GM12872 (cell line): ENCODE results near the gene HRG.

ENCODE experiments used
- TF ChIP-seq, protein P1 (sequence below): IDR thresholded peaks from 3 replicates; pipeline ENCODE4 v1.5.1; 2011; ENCODE audit warnings: low read depth, mild to moderate bottlenecking, low read length, moderate library complexity; ENCODE audit not compliant: insufficient read depth

Gene HRG

DNA sequence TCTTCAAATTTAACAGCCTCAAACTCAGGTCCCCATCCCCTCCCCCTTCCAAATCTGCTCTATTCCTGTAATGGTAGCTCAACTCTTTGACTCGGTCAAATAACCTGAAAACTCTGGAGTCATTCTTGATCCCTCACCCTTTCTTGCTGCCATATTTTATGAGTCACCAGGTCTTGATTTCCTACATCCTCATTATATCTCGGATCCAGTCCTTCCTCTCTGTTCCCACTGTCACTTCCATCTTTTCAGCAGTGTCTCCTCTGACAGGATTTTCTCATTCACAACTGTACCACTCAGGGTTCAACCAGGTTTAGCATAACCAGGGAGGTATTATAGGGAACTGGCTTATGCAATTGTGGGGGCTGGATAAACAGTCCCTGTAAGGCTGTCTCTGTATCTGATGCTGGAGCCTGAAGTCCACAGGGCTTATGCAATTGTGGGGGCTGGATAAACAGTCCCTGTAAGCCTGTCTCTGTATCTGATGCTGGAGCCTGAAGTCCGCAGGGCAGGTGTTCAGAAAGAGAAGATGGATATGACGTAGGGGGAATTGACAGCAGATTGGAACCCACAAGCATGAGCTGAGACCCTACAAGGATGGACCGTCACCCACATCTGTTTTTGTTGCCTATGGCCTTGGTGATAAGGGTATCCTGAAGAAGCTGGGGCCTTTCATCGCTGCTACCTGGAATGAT lies 34.7 kb upstream of the HRG start:
- TF ChIP-seq, protein P1, sequence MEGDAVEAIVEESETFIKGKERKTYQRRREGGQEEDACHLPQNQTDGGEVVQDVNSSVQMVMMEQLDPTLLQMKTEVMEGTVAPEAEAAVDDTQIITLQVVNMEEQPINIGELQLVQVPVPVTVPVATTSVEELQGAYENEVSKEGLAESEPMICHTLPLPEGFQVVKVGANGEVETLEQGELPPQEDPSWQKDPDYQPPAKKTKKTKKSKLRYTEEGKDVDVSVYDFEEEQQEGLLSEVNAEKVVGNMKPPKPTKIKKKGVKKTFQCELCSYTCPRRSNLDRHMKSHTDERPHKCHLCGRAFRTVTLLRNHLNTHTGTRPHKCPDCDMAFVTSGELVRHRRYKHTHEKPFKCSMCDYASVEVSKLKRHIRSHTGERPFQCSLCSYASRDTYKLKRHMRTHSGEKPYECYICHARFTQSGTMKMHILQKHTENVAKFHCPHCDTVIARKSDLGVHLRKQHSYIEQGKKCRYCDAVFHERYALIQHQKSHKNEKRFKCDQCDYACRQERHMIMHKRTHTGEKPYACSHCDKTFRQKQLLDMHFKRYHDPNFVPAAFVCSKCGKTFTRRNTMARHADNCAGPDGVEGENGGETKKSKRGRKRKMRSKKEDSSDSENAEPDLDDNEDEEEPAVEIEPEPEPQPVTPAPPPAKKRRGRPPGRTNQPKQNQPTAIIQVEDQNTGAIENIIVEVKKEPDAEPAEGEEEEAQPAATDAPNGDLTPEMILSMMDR = no peak

DNA sequence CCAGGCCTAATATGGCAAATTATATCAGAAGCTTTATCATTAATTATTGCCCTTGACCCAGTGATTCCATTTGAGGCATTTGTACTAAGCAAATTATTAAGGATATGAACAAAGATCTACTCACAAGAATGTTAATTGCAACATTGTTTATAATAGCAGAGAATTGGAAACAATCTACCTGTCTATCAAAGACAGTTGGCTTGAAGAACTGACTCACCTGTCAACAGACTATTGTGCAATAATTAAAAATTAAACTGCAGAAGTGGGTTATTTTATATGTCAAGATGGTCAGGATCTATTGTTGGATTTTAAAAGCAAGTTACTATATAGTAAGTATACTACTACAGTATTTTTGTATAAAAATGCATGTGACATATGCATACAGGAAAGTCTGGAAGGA lies 32.3 kb upstream of the HRG start:
- TF ChIP-seq, protein P1 = no peak

DNA sequence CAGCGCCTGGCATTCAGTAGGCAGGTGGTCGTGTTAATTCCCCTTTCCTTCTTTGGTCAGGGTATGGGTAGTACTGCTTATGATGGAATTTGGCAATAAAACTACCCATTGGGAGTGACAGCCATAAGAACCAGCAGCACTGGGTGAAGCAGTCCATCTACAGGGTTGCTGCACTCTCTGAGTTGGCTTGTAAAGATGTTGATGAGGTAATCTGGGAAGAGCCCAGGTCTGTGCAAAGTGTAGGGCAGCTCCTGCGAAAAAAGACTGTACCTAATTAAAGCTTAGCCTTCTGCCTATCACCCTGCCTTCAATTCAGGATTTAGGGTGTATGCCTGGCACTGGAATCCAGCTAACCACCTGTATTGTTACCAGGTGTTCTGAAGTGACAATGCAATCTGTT lies 30.3 kb upstream of the HRG start:
- TF ChIP-seq, protein P1 = no peak

DNA sequence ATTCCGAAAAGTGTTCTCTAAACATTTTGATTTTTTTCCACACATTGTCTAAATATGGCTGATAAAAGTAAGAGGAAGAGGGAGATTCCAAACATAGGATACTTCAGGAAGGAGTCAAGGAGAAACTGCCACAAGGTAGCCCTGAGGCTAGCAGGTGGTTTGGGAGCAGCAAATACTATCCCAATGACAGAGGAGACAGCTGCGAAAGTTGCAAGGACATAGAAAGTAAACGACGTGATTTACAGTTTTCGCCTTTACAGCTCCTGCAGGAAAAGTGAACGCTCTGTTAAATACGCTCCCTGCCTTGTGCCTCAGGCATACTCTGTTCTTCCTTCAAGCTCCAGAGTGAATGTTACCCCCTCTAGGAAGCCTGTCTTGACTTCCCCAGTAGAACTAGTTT lies 29.3 kb upstream of the HRG start:
- TF ChIP-seq, protein P1 = no peak

DNA sequence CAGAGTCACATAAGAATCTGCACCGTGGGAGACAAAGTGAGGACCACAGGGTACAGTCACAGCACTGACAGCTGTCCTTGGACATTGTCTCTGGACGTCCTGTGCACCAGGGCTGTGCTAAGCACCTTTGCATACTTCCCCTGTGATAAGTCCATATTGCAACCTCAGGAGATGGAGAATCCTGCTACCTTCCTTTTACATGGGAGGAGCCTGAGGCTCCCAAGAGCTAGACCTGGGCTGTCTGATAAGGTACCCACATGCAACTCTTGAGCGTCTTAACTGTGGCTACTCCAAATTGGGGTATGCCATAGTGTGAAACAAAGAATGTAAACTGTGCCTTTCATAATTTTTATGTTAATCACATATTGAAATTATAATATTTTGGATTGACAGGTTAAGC lies 28.1 kb upstream of the HRG start:
- TF ChIP-seq, protein P1 = no peak

DNA sequence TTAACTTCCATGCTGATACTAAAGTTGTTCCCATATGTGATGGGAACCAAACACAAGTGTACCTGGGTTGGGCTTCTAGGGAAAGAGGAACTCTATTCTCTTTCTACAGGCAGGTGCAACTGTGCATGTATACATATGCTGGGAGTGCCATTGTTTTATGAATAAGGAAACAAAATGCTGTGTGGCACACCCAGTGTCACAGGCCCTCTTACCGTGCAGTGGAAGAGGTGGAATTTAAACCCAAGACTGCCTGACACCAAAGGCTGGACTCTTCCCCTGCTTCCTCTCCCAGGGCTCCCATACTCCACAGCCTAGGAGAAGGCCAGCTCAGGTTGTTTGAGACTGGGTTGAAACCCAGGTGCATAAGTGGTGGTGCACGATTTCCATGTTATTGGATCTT lies 27.6 kb upstream of the HRG start:
- TF ChIP-seq, protein P1 = no peak

DNA sequence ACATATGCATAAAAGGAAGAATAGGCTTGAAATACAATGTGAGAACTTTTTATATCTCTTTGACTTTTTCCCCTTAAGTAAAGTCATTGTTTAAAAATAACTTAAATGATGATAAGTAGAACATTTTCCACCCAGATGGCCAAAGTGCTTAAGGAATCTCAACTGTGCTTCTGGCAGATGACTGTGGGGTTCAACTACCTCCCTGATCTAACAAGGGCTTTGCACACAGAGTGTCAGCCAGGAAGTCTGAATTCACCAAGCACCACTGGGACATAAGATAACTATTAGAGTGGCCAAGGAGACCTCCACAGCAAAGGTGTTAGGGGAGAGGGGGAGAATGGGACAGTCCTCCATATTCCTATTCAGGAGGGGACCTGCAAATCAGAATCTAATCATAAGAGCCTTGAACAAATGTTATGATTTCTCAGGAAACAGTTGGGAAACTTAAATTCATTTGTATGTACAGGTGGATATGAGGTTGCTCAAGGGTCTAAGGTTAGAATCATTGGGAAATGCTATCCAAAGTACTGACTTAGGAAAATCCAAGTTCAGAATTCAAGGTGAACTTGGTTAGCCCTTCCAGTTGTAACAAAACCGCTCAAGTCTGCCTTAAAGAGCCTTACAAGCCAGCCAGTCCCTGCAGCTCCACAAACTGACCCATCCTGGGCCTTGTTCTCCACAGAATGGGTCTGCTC lies 25.9 kb upstream of the HRG start, which contains the start of gene FETUB:
Gene FETUB, plus strand, starts transcription at position 622 of the 695 bp plus-strand sequence. Its CDS starts 62 bp downstream, at position 684.
- TF ChIP-seq, protein P1 = no peak
